ENCODE measurements around the gene IL17RC.
A peak's percentile ranks its signal among the peaks of the same experiment; 100 is the strongest.

The IL17RC gene

DNA sequence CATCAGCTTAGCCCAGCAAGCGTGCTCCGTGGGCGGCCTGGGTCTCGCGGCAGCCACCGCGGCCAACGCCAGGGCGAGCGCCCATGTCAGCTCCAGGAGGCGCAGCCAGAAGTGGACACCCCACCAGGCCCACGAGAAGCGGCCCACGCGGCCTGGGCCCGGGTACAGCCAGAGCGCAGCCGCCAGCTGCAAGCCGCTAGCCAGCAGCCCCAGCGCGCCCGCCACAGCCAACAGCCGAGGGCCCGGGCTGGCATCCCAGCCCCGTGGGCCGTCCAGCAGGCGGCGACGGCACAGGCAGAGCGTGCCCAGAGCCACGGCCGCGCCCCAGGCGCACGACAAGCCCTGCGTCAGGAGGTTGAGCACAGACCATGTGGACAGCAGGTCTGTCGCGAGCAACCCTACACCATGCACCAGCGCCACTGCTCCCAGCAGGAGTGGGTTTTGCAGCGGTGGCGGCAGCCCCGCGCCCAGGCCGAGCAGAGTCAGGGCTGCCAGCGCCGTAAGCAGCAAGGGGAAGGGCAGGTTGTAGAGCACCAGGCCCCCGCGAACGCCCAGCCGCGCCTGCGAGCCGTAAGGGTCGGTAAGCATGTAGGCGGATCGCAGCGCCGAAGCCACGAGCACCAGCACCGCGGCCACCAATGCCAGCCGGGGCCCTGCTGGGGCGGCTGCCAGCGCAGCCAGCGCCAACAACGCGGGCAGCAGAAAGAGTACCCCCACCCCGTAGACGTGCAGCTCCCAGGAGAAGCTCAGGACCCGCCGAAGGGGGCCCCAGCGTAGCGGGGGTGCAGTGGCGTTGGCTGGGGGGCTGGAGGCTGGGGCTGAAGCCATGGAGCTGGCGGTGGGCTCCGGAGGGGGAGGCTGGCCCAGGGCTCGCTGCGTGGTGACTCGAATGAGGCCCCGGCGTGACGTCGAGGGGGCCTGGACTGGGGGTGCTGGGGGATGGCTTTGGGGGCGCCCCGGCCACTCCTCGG lies 30.4 kb downstream of the IL17RC start:
- DNase-seq: no peak

DNA sequence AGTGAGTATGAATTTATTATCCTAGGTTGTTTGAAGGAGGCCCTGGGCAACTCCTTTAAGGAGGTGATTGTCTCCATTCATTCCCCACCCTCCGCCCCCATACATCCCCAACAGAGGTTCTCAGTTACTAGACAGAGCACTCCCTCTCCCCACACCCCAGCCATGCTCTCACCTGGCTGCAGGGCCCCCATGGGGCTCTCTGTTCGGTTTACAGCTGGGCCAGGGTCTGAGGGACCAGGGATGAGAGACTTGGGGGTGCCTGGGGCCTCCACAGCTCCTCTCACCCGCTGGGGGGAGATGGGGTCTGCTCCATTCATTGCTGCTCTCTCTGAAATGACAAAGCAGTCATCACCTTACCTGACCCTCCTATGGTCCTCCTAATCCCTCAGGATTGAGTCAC lies 31.7 kb downstream of the IL17RC start:
- DNase-seq: no peak

DNA sequence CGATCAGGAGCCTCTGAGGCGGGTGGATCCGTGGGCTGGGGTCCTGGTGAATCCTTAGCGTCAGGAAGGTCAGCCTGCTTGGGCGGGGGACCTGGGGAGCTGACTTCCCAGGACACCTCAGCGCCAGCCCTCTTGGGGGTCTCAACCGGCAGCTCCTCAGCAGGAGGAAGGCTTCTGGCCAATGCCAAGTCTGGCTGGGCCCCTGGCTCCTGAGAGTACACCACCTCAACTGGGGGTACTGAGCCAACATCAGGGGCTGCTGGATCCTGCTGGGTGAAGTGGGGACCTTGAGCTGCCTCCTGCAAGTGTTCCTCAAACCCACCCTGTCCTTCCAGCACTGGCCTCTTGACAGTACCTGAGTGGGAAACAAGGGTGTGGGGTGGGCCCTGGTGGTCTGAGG lies 32.2 kb downstream of the IL17RC start:
- no peak for DNase-seq

DNA sequence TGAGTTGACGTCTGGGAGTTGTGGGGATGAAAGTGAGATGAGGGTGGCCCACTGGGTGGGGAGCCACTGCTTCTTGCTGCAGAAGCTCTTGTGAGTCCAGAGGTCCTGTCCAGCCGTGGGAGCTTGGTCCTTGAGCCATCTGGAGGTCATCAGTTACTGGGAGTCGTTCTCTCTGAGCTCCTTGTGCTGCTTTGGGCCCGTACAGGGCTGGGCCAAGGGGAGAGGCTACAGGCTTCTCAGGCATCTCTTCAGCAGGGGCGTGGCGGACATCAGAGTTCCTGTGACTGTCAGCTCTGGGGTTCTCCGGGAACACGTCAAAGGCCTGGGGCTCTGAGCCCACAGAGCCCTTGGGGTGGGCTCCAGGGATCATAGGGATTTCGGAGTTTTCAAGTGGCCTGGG lies 32.7 kb downstream of the IL17RC start:
- no peak for DNase-seq

DNA sequence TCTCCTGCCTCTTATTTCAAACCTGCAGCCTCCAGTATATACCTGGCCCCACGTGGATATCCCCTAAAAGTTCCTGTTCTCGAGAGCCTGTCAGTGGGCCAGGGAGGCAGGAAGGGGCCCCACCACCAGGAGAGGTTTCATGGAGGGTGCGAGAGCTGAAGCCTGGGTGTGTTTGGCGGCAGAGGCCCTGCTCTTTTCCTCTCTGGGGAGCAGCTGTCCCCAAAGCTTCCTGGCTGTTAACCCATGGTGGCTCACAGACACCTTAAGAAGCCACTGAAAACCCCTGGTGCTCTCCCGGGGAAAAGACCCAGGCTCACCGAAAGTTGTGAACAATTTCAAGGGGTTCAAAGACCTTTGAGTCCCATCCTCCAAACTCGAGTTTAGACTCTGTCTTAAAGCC lies 34.2 kb downstream of the IL17RC start:
- DNase-seq: no peak

DNA sequence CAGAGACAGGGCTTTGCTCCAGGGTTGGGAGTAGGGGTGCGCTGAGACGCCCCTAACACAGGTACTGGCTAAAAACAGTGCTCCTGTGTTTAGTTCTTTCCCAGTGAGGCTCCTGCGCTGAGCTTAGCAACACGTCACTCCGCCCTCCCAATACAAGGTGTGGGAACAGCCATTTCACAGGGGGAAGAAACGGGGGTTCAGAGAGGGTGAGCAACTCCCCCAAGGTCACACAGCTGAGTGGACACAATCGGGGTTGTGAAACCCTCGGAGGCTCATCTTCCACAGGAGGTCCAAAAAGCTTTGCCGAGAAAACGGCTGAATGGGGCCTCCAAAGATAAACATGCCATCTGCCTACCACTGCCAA lies 34.7 kb downstream of the IL17RC start:
- no peak for DNase-seq

DNA sequence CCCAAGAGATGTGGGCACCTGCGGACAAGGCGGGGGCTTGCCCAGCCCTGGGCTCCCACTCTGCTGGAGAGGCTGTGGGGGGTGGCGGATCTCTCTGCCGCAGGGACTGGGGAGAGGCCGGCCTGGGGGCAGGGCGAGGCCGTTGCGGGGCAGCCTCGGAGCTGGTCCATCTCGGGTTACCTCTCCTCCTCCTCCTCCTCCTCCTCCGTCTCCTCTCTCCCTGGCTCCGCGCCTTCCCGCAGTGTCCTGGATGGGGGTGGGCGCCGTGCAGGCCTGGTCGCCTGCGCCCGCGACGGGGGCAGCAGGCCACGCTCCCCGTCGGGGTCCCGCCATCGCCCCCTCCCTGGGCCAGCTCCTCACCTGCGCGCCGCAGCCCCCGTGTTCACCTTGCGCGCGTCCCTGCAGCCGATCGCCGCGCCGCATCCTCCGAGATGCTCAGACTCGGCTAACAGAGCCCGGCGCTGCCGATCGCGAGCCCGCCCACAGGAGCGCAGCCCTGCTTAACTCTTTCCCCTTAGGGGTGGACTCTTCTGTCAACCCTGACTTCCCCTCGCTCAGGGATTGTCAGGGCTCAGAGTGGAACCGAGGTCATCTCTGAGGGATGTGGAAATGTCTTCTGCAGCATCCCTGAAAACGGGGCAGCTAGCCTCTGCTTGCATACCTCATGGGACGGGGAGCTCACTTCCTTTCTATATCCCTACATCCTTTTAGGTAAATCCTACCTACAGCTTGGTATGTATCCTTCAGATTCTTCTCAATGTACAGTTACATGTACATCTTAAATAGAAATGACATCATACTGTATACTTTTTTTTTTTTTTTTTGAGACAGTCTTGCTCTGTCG lies 35.3 kb downstream of the IL17RC start, which contains the start of gene PRRT3:
Gene PRRT3, minus strand, starts transcription at position 447 of the 844 bp plus-strand sequence. CDS start 2,293 bp downstream, outside the sequence.
- DNase-seq: peak; percentile 61

DNA sequence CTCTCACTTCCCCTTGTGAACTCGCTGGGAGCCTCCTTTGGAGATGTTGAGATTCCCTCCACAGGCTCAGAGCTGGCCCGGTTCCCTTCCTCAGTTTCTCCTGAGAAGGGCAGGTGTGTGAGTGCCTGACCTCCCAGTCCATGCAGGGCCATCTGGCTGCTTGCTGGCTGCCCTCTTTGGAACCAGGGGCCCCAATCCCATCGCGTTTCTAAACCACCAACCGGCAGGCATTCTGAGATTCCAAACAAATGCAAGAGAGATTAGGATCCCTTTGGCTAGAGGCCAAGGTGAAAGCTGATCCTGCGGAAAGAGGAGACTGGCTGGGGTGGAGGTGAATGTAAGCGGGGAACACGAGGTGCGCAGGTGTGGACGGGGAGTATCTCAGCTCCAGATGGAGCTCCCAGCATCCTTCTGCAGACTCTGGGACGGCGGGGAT lies 38.2 kb downstream of the IL17RC start:
- DNase-seq: no peak

DNA sequence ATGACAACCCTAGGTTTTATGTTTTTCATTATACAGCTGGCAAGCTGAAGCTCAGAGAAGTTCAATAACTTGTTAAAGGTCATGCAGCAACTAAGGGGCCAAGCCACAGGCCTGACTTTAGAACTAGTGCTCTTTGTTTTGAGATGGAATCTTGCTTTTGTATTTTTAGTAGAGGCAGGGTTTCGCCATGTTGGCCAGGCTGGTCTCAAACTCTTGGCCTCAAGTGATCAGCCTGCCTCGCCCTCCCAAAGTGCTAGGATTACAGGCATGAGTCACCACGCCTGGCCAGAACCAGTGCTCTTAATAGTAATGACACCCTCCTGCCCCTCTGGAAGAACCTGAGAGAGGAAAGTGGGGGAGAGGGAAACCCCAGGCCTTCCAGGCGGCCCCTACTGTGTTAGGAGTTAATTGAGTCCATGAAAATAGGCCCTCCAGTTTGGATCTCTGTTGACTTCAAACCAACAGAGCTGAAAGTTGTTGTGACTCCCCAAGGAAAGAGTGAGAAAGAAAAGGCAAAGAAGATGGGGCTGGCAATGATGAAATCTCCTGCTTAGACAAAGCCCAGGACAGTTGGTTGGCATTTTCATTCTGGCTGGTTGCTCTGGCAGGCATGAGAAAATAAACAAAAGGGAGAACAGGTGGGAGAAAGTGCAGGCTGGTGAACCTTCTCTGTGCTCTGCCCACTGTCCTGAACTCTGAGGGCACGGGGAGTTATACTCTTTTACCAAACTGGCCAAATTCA lies 38.9 kb downstream of the IL17RC start:
- no peak for DNase-seq

DNA sequence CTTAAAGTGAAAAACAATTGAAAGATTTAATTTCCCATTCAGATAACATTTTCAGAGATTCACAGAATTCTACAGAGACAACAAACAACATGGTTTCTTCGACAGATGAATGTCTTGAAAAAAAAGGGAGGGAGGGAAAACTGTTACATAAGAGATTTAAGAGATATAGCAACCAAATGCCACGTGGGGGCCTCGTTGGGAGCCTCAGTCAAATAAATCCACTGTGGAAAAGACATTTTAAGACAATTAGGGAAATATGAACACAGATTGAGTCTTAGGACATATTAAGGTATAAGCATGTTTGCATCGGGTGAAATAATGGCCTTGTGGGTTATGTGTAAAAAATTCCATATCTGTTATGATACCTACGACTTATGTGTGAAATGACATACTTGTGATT lies 40.3 kb downstream of the IL17RC start:
- no peak for DNase-seq

DNA sequence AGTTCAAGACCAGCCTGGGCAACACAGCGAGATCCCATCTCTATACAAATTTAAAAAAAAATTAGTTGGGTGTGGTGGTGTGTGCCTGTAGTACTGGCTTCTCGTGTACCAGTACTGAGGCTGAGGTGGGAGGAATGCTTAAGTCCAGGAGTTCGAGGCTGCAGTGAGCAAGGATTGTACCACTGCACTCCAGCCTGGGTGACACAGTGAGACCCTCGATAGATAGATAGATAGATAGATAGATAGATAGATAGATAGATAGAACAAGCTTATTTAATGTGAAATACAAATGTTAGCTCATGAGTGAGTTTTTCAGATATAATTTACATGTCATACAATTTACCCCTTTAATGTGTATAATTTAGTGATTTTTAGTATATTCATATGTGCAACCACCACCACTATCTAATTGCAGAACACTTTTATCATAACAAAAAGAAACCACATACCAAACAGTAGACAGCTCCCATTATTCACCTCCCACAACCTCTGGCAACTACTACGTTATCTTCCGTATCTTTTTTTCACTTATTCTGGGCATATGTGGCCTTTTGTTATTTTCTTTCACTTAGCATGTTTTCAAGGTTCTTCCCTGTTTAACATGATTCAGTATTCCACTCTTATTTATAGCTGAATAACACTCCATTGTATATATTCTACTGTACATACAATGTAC lies 48.4 kb downstream of the IL17RC start:
- no peak for DNase-seq

DNA sequence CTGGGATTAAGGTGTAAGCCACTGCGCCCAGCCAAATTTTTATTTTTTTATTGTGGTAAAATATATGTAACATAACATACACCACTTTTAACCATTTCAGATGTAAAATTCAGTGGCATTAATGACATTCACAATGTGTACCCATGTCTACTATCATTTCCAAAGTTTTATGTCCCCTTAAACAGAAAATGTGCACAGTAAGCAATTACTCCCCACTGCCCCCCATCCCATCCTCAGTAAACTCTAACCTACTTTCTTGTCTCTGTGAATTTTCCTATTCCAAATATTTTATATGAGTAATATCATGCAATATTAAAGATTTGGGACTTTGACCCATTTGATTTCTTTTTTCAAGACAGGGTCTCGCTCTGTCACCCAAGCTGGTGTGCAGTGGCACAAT lies 49.9 kb downstream of the IL17RC start:
- no peak for DNase-seq

DNA sequence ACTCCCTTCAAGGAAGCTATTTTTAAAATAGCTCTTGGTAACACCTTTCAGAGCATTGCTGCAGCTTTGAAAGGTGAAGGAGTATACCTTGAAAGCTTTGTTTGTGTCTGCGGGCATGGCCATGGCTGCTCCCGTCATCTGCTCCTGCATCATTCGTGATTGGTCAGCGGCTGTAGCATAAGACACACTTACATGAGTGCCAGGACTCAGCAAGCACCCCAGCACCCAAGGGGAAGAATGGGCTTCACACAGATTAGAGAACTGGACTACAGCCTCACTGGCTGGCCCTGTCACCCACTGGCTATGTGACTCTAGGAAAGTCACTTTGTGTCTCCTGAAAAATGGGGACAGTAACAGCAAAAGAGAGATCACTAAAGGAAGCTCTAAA lies 52.7 kb downstream of the IL17RC start:
- no peak for DNase-seq

DNA sequence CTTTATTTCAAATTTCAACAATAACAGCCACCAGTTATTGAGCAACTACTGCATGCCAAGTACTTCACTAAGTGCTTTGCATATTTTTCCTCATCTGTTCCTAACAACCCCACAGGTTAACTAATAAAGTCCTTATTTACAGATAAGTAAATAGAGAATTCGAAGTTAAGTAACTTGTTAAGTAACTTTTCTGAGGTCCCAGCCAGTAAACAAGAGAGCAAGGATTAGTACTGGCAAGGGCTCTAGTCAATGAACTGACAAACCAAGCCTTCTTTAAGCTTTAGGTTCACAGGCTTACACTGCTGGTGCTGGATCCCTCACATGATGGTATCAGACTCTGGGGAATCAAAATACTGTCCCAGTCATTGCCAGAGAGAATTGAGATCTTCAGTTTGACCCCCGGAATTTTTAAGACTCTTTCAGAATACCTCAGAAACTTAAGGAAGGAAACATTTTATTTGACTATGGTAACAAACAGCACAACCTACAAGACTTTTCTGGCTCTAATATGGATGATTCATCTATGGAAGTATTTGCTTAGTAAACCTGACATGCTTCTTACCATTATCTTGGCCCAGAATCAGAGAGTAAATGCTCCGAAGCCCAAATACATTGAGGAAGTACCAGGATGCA lies 53.2 kb downstream of the IL17RC start:
- no peak for DNase-seq

DNA sequence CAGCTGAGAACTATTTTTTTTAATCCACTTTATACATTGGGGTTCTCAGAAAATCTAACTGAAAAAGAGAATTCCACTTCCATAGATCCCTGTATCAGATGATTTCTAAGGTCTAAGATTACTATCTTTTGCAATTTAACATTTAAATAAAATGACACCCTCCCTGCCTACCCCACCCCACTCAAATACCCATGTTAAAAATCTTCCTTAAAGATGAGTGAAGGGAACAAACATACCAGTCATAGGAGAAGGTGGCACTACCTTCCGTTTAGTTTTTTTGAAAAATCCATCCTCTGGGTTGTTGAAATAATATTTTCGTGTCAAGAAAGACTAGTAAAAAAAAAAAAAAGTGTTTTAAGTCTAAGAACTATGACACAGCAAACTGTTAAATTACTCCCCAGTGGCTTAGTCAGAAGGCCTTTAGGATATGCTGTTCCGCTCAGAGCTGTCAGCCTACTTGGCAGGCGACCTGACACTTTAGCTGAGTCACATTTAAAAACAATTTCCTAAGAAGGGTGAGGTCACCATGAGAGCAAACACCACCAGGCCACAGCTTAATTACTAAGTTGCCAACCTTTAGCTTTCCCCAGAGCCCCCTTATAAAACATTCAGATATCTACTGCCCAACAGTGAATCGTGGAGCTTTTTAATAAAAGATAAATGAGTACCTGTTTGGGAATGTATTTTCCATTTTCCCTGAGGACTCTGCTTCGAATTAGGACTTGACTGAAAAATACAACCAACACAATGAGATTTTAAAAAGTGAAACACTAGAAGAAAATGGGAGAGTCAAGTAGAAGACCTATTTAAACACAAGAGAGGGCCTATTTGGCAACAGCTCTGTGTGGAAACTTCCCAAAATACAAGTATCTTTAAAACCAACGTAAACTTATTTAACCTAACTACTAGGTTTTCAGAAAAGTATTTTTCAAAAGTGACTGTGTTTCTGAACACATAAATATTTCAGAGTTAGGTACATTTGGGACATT lies 60.1 kb downstream of the IL17RC start:
- no peak for DNase-seq

DNA sequence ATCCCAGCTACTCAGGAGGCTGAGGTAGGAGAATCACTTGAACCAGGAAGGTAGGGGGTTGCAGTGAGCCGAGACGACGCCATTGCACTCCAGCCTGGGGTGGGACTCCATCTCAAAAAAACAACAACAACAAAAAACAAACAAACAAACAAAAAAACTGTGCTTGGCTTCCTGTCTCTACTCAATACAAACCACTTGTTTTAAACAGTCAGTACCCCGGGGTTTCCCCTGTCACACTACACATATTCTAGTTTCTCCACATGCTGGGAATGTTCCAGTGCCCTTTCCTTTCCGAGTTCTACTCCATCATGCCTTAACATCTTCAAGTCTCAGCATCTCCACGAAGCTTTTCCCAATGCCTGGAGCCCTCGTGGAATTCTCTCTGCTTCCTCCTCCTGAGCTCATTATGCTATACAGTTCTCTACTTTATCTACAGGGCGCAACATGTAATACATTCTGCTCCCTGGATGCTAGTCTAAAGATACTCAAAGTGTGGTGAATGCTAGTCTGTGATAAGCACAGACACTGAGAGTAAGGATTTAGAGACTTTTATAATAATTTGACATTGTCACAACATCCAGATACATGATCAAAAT lies 61.9 kb downstream of the IL17RC start:
- DNase-seq: no peak

DNA sequence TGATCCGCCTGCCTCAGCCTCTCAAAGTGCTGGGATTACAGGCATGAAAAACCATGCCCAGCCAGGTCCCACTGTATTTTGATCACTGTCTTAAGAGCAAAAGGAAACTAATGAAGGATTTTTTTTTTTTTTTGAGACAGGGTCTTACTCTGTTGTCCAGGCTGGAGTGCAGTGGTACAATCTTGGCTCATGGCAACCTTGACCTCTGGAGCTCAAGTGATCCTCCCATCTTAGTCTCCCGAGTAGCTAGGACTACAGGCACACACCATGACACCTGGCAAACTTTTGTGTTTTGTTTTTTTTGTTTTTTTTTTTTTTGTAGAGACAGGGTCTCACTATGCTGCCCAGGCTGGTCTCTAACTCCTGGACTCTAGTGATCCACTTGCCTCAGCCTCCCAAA lies 63.4 kb downstream of the IL17RC start:
- no peak for DNase-seq
